SK-MEL-5 (cell line): ENCODE results near the gene VPS37B. TPM values are rescaled to one million over a fixed set of nuclear protein-coding genes. Genes with fewer than 3 reads are reported as not detected.

ENCODE experiments used
- DNase-seq: peaks from one replicate; pipeline ENCODE4 v3.0.0-alpha.2; 2016; ENCODE audit warnings: low read depth, low spot score
- in situ Hi-C: cut with HindIII; loops from 2 replicates; pipeline ENCODE4 v1.10.0; 2016; ENCODE audit warnings: low sequenced_read_pairs, high pct_unique_total_duplicates, low pct_unique_long_range_greater_than_20kb
- total RNA-seq: library from RNA; depleted of rRNA; stranded (reverse); fragments of >200 nt; shearing (Covaris generic); gene quantifications from 2 replicates; pipeline ENCODE4 v1.2.3, GENCODE V29; 2014

VPS37B gene
- total RNA-seq, 1 experiment from 2014 or later: 39.3 TPM

GRCh38 chr12:122860854-122861586 lies 34.9 kb downstream of the VPS37B start:
- in situ Hi-C loops: no loop called here
- DNase-seq: no peak

GRCh38 chr12:122860040-122860853 lies 35.7 kb downstream of the VPS37B start:
- peak; percentile 85 for DNase-seq
- in situ Hi-C loops: no loop called here

GRCh38 chr12:122859303-122860039 lies 36.5 kb downstream of the VPS37B start:
- in situ Hi-C loops: no loop called here
- DNase-seq: no peak

GRCh38 chr12:122858591-122859302 lies 37.2 kb downstream of the VPS37B start:
- no peak for DNase-seq
- in situ Hi-C loops: no loop called here

- in situ Hi-C loops: no loop called here
Observed at GRCh38 chr12:122858171-122858570, 37.8 kb downstream of the VPS37B start.

GRCh38 chr12:122856999-122857671 lies 38.8 kb downstream of the VPS37B start:
- DNase-seq: no peak
- in situ Hi-C loops: no loop called here

More at GRCh38 chr12:122858171-122858570, 37.8 kb downstream of the VPS37B start:
- no peak for DNase-seq

- in situ Hi-C loops: no loop called here
- no peak for DNase-seq
Observed at GRCh38 chr12:122855928-122856831, 39.7 kb downstream of the VPS37B start.

- DNase-seq: no peak
- in situ Hi-C loops: no loop called here
Observed at GRCh38 chr12:122855071-122855829, 40.7 kb downstream of the VPS37B start.

GRCh38 chr12:122854554-122854953 lies 41.4 kb downstream of the VPS37B start:
- no peak for DNase-seq
- in situ Hi-C loops: no loop called here

GRCh38 chr12:122853582-122854245 lies 42.2 kb downstream of the VPS37B start:
- in situ Hi-C loops: no loop called here
- no peak for DNase-seq

- no peak for DNase-seq
- in situ Hi-C loops: no loop called here
Observed at GRCh38 chr12:122852336-122853275, 43.3 kb downstream of the VPS37B start.

GRCh38 chr12:122851820-122852219 lies 44.1 kb downstream of the VPS37B start:
- in situ Hi-C loops: no loop called here
- no peak for DNase-seq

- no peak for DNase-seq
- in situ Hi-C loops: no loop called here
Observed at GRCh38 chr12:122850695-122851350, 45.1 kb downstream of the VPS37B start.

- in situ Hi-C loops: no loop called here
- no peak for DNase-seq
Observed at GRCh38 chr12:122850048-122850445, 45.9 kb downstream of the VPS37B start.
